Measurements from ENCODE around the gene MROH2A.
A peak's percentile ranks its signal among the peaks of the same experiment; 100 is the strongest.

The MROH2A gene

GRCh38 chr2:233799716-233800115, 21.6 kb downstream of the MROH2A start:
- intact Hi-C loops (cut with DNase I; ENCODE audit: low total_unique reads), result no loop called here
- DNase-seq, result peak in 1 of 2 donors; percentile 40
- TF ChIP-seq CTCF (IDR thresholded peaks at IDR 0.05), result no peak
- Histone ChIP-seq H3K27me3 (no peaks in the 10 kb centered on the region), H3K36me3 (no peaks in the 10 kb centered on the region), H3K4me1 (no peaks in the 10 kb centered on the region), H3K4me3 (no peak overlapping the region), H3K27ac (no peak overlapping the region), H3K9me3 (no peaks in the 10 kb centered on the region)

- intact Hi-C loops (cut with DNase I; ENCODE audit: low total_unique reads), result no loop called here
- Histone ChIP-seq H3K9me3 (no peaks in the 10 kb centered on the region), H3K4me1 (no peaks in the 10 kb centered on the region), H3K36me3 (no peaks in the 10 kb centered on the region), H3K4me3 (no peak overlapping the region), H3K27me3 (no peaks in the 10 kb centered on the region), H3K27ac (no peak overlapping the region)
- peak in 1 of 2 donors; percentile 15 for DNase-seq
- TF ChIP-seq CTCF (IDR thresholded peaks at IDR 0.05), result no peak
These were observed 22.1 kb downstream of the MROH2A start for GRCh38 chr2:233800208-233800607.

- Histone ChIP-seq H3K27ac (no peak overlapping the region), H3K4me3 (no peak overlapping the region), H3K27me3 (no peaks in the 10 kb centered on the region), H3K9me3 (no peaks in the 10 kb centered on the region), H3K36me3 (no peaks in the 10 kb centered on the region), H3K4me1 (no peaks in the 10 kb centered on the region)
- intact Hi-C loops (cut with DNase I; ENCODE audit: low total_unique reads), result no loop called here
- peak in 1 of 2 donors; percentile 47 for DNase-seq
- TF ChIP-seq CTCF (IDR thresholded peaks at IDR 0.05), result no peak
These were observed 23.4 kb downstream of the MROH2A start for GRCh38 chr2:233801357-233802131.

DNA sequence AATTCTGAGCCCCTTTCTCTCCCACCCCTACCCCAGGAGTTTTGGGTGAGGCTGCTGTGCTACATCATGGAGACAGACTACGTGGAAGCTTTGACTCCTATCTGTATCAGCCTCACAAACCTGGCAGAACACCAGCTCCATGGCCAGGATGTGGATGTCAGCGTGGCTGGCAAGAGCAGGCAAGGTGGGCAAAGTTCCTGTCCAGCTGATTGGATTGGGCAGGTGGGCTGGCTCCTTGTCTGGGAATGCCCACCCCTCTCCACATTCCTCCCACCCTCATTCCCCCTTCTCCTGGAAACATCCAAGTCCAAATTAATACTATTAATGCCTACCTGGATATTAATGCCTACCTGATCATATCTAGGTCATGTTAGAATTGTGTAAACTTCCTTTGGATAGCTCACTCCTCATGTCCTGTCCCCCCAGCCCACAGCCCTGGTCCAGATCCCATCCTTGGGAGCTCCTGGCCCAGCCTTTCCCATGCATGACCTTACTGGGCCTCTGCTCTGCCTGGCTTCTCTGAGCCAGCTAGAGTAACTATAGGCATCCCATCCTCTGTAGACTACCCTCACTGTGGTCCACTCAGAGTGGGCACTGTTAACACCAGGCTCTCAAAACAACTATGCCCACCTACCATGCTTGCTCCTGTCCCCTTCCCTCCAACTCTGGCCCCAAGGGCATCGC, 24.1 kb downstream of the MROH2A start:
- no peak for DNase-seq
- TF ChIP-seq CTCF (IDR thresholded peaks at IDR 0.05), result no peak
- no peaks in the 10 kb centered on the region for H3K36me3 ChIP-seq
- H3K4me1 ChIP-seq, result no peaks in the 10 kb centered on the region
- H3K9me3 ChIP-seq, result no peaks in the 10 kb centered on the region
- H3K4me3 ChIP-seq, result no peak overlapping the region
- H3K27ac ChIP-seq, result no peak overlapping the region
- H3K27me3 ChIP-seq, result no peaks in the 10 kb centered on the region
- intact Hi-C loops (cut with DNase I; ENCODE audit: low total_unique reads), result no loop called here

GRCh38 chr2:233803292-233803911, 25.3 kb downstream of the MROH2A start:
- Histone ChIP-seq H3K27me3 (peaks cover 0 to 4% of the 10 kb centered on the region in 2 donors), H3K27ac (no peak overlapping the region), H3K4me3 (no peak overlapping the region), H3K36me3 (no peaks in the 10 kb centered on the region), H3K9me3 (no peaks in the 10 kb centered on the region), H3K4me1 (no peaks in the 10 kb centered on the region)
- intact Hi-C loops (cut with DNase I; ENCODE audit: low total_unique reads), result no loop called here
- DNase-seq, result peak in 1 of 2 donors; percentile 51
- no peak for TF ChIP-seq CTCF (IDR thresholded peaks at IDR 0.05)

Data from tibial artery (tissue), 4 donors.